Measurements from ENCODE around the gene JMY.
"Not testable (repeated sequence)": the region's sequence is repeated elsewhere in the genome, so short reads cannot be mapped to it uniquely, and the experiment has no call there.

The JMY gene

GRCh38 chr5:79237740-79238560 lies 2.0 kb downstream of the JMY start:
- DNase-seq, result no peak

DNA sequence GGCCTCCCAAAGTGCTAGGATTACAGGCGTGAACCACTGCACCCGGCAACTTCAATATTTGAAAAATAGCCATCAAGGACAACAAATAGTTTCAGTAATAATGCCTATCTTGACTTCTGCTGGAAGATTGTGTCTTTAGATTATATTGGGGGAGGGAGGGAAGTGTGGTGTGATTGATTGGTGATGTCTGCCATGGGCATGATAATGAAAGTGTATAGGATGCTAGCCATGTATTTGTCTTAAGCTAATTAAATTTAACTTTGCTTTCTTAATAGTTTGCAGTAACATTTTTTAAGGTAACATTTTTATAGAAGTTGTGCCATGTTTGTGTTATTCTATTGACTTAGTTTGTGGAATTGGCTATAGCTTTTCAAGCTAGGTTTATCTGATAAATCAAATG lies 4.6 kb downstream of the JMY start:
- DNase-seq, result no peak

DNA sequence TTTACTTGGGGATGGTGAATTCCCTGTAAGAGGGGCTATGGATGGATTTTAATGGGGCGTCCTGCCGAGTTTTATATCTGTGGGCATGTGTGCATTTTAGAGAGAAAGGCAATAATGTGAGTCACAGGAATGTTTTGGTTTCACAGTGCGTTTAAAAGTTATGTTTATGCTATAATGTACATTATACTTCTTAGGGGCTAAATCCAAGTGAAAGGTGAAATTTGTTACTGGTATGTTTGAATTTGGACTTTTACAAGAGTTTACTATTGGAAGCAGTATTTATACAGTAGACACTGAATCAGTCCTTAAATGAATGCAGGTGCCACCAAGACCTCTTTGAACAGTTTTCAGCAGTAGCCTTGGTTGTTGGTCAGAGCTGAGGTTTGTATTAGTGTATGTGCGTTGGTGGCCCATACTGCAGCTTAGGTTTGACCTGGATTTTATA lies 5.6 kb downstream of the JMY start:
- DNase-seq, result no peak

DNA sequence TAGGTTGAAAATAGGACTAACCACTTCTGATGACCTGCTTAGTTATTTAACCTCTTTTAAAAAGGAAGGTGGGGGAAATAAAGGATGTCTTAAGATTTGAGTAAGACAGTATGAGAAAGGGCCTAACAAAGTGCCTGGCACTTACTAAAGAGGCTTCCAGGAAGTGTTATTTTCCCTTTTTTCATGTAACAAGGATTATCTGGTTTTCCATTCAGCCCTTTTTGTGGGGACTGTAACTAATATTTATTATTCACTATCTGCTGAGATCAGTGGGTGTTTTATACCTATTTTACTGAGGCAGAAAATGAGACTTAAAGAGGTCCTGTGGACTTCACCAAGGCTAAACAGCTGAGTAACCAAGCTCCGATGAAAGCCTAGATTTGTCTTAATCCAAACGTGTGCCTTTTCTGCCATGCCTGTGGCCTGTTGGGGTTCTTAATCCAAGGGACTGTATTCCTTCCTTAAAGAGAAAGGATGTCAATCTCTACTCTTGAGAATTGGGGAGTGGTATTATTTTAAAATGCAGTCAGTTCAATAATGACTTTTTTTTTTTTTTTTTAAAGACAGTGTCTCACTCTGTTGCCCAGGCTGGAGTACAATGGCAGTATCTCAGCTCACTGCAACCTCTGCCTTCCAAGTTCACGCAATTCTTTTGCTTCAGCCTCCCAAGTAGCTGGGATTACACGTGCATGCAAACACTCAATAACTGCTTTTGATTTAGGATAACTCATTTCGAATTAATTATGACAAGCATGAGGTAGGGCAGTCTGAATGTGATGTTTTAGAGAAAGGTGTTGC lies 6.5 kb downstream of the JMY start:
- DNase-seq, result no peak

DNA sequence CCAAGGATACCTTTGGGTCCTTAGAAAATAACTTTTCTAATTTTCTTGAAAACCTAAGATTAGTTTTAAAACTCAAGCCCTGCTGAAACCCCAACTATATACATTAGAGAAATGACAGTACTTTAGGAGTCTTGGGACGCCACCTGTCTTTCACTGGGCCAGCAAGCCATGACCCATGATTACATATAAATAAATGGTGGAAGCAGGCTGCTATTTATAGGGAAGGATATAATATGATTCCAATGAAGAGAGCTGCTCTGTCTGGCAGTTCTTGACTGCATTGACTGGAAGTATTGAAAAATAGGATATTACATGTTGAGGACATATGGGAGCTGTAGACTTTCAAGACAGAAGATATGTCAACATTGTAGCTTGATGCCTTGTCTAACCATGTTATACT lies 7.3 kb downstream of the JMY start:
- DNase-seq, result no peak

- DNase-seq, result not testable (repeated sequence)
These were observed 18.1 kb downstream of the JMY start for GRCh38 chr5:79254067-79254466.

GRCh38 chr5:79255786-79256557 lies 20.0 kb downstream of the JMY start:
- peak; percentile 36 for DNase-seq

GRCh38 chr5:79256563-79256962 lies 20.6 kb downstream of the JMY start:
- DNase-seq, result no peak

DNA sequence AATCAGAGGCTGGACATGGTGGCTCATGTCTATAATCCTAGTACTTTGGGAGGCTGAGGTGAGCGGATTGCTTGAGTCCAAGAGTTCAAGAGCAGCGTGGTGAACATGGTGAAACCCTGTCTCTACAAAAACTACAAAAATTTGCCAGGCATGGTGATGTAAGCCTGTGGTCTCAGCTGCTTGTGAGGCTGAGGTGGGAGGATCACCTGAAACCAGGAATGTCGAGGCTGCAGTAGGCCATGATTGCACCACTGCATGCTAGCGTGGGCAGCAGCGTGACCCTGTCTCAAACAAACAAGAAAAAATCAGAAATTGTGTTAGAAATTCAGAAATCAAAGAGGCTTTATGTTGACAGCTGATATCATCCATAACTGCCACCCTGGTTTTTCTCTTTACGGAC lies 21.4 kb downstream of the JMY start:
- DNase-seq, result no peak

GRCh38 chr5:79258801-79259200 lies 22.9 kb downstream of the JMY start:
- DNase-seq, result no peak

GRCh38 chr5:79259383-79259782 lies 23.5 kb downstream of the JMY start:
- DNase-seq, result no peak

- DNase-seq, result no peak
These were observed 23.9 kb downstream of the JMY start for GRCh38 chr5:79259810-79260209.

- DNase-seq, result no peak
These were observed 26.0 kb downstream of the JMY start for GRCh38 chr5:79261897-79262296.

DNA sequence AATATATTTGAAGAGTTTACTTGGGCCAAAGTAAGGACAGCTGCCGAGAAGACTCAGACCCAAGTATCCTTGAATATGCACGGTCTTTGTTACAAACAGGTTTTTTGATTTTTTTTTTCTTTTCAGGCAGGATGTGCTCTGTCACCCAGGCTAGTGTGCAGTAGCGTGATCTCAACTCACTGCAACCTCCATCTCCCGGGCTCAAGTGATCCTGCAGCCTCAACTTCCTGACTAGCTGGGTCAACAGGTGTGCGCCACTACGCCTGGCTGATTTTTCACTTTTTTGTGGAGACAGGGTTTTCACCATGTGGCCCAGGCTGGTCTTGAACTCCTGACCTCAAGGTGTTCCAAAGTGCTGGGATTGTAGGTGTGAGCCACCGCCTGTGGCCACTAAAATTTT lies 27.4 kb downstream of the JMY start:
- DNase-seq, result no peak

DNA sequence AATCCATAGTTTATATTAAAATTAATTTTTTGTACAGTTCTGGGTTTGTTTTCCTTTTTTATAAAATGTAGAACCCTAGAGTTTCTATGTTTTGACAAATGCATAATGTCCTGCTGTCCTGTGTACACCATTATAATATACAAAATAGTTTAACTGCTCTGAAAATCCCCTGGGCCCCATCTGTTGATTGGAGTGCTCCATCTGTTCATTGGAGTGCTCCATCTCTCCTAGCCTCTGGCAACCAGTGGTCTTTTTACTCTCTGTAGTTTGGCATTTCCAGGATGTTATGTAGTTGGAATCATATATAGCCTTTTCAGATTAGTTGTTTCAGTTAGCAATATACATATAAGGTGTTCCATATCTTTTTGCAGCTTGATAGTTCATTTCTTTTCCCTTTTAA lies 31.2 kb downstream of the JMY start:
- no peak for DNase-seq

- no peak for DNase-seq
These were observed 33.8 kb downstream of the JMY start for GRCh38 chr5:79269733-79270166.

- DNase-seq, result no peak
These were observed 37.4 kb downstream of the JMY start for GRCh38 chr5:79273341-79273740.

DNA sequence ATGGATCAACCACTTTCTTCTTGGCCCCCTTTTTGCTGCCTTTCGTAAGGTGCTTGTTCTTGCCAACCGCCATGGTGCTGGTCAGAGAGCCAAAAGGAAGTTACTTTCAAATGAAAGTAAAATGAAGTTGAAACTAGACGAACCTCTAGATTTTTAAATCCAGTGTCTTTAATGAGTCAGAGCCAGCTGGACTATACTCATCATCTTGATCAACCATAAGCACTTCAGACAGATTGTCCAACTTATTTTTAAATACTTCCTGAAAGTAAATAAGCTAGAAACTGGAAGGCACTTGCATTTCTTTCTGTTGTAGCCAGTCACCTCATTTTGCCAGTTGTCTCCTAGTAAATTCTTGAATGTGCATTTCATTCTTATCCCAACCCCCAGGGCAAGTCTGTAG lies 48.9 kb downstream of the JMY start:
- no peak for DNase-seq

DNA sequence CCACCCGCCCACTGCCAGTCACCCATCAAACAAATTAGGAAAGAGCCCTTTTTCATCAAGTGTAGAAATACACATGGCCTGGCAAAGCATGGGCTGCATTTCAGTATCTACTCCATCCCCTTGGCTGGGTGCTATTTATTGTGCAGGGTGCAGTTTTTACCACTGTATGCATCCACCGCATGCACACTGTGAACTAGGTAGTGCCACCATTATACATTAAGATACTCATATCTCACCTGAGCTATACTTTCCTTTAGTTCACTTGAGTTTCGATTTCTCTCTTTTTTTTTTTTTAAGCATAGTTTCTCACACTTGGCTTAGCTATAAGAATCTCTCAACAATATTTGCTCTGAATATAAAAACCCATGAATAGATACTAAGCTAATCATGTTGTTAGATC lies 49.4 kb downstream of the JMY start:
- no peak for DNase-seq

GRCh38 chr5:79285833-79286232 lies 49.9 kb downstream of the JMY start:
- no peak for DNase-seq

DNA sequence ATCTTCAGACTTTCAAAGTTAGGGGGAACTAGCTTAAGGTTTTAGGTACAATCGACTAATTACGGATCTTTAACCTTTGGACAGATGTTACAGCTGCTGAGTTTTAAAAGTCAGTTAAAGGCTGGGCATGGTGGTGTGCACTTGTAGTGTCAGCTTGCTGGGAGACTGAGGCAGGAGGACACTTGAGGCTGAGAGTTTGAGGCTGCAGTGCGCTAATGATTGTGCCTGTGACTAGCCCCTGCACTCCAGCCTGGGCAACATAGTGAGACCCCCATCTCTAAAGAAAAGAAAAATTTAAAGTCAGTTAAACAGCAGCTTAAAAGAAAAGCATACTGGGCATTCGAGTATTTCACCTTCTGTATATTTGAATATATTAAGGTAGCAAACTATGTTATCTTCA lies 51.4 kb downstream of the JMY start:
- DNase-seq, result no peak

GRCh38 chr5:79287907-79288306 lies 52.0 kb downstream of the JMY start:
- no peak for DNase-seq

- no peak for DNase-seq
These were observed 59.1 kb downstream of the JMY start for GRCh38 chr5:79295029-79295428.

GRCh38 chr5:79297661-79298060 lies 61.7 kb downstream of the JMY start:
- DNase-seq, result peak; percentile 51
